K562 (cell line): ENCODE results near the gene APBA2. TPM values are rescaled to one million over a fixed set of nuclear protein-coding genes. Genes with fewer than 3 reads are reported as not detected.

Experiments used
- DACH1 ChIP-seq: fragments of 450-650 bp; IDR thresholded peaks from 2 replicates; pipeline ENCODE4 v1.6.1; 2018; ENCODE audit not compliant: partially characterized antibody
- EP400 ChIP-seq: fragments of 450-650 bp; IDR thresholded peaks from 2 replicates; pipeline ENCODE4 v1.6.1; 2017; ENCODE audit warnings: antibody characterized with exemption, mild to moderate bottlenecking, moderate library complexity
- HNRNPLL ChIP-seq: fragments of 200-400 bp; formaldehyde crosslinking; IDR thresholded peaks from 2 replicates; pipeline ENCODE4 v1.6.1; 2017; ENCODE audit warnings: low read length, low read depth, mild to moderate bottlenecking; ENCODE audit not compliant: poor library complexity, severe bottlenecking
- NUFIP1 ChIP-seq: fragments of 450-650 bp; IDR thresholded peaks from 2 replicates; pipeline ENCODE4 v1.6.1; 2018; ENCODE audit not compliant: partially characterized antibody
- POLR2H ChIP-seq: IDR thresholded peaks from 2 replicates; pipeline ENCODE4 v1.6.1; 2016; ENCODE audit warnings: missing genetic modification characterization, low read depth, mild to moderate bottlenecking, control low read depth, missing compliant biosample characterization, moderate library complexity
- TAF7 ChIP-seq: fragments of 450-650 bp; IDR thresholded peaks from 2 replicates; pipeline ENCODE4 v1.6.1; 2016; ENCODE audit warnings: missing genetic modification characterization, missing compliant biosample characterization
- polyA plus RNA-seq, 8 experiments: library from polyadenylated mRNA; depleted of rRNA in 4 of 8; stranded (reverse) in 5 of 8; unstranded in 3 of 8; fragments of >200 nt; fragmentation: Nextera tagmentation in 2 of 8; fragmentation: Illumina TruSeq in 1 of 8; extraction: Ambion mirVana in 2 of 8; extraction: Trizol in 1 of 8; gene quantifications; 2 replicates each; pipeline versions ENCODE4 v1.2.1 to v1.2.3, GENCODE V29; 2011 to 2014; ENCODE audit warnings: inconsistent platforms in 1 of 8, missing spikeins in 1 of 8
- total RNA-seq, 7 experiments: library from RNA; depleted of rRNA in 6 of 7; stranded (reverse); fragments of >200 nt in 6 of 7; fragmentation: Illumina TruSeq in 2 of 7; extraction: Trizol in 2 of 7; gene quantifications; 2 replicates each; pipeline versions ENCODE4 v1.2.1 to v1.2.3, GENCODE V29; 2011 to 2021; ENCODE audit warnings: low replicate concordance in 1 of 7
- TF ChIP-seq, protein P1 (sequence below): fragments of 200-600 bp; sonication (generic); IDR thresholded peaks from one replicate; pipeline ENCODE4 v1.6.1; 2012; ENCODE audit warnings: mild to moderate bottlenecking, low read depth, low read length, inconsistent platforms
- TF ChIP-seq, protein P2 (sequence below): fragments of 250-450 bp; sonication (Bioruptor Pico); IDR thresholded peaks from 2 replicates; pipeline ENCODE4 v1.5.0; 2021; ENCODE audit warnings: mild to moderate bottlenecking, moderate library complexity
- TF ChIP-seq, protein P3 (sequence below): sonication (generic); formaldehyde crosslinking; IDR thresholded peaks from 2 replicates; pipeline ENCODE4 v1.8.1; 2023; ENCODE audit warnings: mild to moderate bottlenecking, missing genetic modification reagents
- TF ChIP-seq, protein P4 (sequence below): fragments of 450-650 bp; IDR thresholded peaks from 2 replicates; pipeline ENCODE4 v1.6.1; 2016

APBA2 gene
- total and polyA plus RNA-seq, 9 of the 15 experiments (the other 6 are each of a cell fraction or from before 2014, with no cell fraction given) = 0.24 to 40.9 (median 25.2) TPM

GRCh38 chr15:28911310-28911931, 25.6 kb downstream of the APBA2 start (continued):
- TF ChIP-seq, protein P1, sequence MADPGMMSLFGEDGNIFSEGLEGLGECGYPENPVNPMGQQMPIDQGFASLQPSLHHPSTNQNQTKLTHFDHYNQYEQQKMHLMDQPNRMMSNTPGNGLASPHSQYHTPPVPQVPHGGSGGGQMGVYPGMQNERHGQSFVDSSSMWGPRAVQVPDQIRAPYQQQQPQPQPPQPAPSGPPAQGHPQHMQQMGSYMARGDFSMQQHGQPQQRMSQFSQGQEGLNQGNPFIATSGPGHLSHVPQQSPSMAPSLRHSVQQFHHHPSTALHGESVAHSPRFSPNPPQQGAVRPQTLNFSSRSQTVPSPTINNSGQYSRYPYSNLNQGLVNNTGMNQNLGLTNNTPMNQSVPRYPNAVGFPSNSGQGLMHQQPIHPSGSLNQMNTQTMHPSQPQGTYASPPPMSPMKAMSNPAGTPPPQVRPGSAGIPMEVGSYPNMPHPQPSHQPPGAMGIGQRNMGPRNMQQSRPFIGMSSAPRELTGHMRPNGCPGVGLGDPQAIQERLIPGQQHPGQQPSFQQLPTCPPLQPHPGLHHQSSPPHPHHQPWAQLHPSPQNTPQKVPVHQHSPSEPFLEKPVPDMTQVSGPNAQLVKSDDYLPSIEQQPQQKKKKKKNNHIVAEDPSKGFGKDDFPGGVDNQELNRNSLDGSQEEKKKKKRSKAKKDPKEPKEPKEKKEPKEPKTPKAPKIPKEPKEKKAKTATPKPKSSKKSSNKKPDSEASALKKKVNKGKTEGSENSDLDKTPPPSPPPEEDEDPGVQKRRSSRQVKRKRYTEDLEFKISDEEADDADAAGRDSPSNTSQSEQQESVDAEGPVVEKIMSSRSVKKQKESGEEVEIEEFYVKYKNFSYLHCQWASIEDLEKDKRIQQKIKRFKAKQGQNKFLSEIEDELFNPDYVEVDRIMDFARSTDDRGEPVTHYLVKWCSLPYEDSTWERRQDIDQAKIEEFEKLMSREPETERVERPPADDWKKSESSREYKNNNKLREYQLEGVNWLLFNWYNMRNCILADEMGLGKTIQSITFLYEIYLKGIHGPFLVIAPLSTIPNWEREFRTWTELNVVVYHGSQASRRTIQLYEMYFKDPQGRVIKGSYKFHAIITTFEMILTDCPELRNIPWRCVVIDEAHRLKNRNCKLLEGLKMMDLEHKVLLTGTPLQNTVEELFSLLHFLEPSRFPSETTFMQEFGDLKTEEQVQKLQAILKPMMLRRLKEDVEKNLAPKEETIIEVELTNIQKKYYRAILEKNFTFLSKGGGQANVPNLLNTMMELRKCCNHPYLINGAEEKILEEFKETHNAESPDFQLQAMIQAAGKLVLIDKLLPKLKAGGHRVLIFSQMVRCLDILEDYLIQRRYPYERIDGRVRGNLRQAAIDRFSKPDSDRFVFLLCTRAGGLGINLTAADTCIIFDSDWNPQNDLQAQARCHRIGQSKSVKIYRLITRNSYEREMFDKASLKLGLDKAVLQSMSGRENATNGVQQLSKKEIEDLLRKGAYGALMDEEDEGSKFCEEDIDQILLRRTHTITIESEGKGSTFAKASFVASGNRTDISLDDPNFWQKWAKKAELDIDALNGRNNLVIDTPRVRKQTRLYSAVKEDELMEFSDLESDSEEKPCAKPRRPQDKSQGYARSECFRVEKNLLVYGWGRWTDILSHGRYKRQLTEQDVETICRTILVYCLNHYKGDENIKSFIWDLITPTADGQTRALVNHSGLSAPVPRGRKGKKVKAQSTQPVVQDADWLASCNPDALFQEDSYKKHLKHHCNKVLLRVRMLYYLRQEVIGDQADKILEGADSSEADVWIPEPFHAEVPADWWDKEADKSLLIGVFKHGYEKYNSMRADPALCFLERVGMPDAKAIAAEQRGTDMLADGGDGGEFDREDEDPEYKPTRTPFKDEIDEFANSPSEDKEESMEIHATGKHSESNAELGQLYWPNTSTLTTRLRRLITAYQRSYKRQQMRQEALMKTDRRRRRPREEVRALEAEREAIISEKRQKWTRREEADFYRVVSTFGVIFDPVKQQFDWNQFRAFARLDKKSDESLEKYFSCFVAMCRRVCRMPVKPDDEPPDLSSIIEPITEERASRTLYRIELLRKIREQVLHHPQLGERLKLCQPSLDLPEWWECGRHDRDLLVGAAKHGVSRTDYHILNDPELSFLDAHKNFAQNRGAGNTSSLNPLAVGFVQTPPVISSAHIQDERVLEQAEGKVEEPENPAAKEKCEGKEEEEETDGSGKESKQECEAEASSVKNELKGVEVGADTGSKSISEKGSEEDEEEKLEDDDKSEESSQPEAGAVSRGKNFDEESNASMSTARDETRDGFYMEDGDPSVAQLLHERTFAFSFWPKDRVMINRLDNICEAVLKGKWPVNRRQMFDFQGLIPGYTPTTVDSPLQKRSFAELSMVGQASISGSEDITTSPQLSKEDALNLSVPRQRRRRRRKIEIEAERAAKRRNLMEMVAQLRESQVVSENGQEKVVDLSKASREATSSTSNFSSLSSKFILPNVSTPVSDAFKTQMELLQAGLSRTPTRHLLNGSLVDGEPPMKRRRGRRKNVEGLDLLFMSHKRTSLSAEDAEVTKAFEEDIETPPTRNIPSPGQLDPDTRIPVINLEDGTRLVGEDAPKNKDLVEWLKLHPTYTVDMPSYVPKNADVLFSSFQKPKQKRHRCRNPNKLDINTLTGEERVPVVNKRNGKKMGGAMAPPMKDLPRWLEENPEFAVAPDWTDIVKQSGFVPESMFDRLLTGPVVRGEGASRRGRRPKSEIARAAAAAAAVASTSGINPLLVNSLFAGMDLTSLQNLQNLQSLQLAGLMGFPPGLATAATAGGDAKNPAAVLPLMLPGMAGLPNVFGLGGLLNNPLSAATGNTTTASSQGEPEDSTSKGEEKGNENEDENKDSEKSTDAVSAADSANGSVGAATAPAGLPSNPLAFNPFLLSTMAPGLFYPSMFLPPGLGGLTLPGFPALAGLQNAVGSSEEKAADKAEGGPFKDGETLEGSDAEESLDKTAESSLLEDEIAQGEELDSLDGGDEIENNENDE = no peak
- TF ChIP-seq, protein P2, sequence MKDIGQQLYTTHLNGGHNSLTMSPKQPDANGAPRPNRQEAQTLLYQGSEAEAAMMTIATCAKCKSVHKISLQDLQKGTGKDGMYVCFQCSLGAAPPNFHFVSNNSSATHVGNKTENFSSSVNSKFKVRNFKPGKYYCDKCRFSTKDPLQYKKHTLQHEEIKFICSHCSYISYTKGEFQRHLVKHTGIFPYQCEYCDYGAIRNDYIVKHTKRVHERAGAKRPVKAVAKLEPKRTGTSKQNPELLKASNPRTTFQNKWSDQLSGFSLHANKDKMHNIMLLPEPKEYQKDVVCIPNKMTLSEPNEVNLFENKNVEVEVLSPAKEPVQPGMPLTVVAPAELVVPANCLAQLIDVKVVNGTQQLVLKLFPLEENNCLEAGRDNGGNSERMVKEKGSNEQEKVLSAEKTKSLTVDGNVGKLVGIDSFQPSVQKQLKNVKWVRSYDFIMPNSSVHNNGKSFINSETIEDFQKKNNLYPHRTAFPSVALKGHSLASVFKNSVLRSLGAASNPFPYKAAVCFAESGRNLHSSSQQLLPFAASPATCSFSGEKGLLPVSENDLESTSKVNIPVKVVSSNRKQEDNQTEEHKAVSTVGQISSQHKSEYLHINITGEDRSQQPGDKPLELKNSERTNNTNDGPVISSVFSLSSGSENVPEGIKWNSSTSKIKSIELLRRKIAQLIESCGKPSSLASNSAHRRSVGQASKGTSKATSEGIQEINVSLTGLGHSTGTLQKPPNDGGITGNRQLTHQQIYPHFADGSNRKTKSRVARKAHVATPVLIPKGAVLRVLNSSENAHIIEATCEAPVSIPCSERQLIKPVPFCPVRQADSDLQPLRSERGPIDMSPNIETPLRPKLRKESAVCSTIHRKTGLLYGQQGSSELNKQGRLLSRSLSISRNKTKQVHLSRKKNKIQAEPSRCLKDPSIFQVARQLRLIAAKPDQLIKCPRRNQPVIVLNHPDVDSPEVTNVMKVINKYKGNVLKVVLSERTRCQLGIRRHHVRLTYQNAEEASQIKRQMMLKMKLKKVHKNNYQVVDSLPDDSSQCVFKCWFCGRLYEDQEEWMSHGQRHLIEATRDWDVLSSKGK (CRISPR knock-in tag) = no peak
- TF ChIP-seq, protein P3, sequence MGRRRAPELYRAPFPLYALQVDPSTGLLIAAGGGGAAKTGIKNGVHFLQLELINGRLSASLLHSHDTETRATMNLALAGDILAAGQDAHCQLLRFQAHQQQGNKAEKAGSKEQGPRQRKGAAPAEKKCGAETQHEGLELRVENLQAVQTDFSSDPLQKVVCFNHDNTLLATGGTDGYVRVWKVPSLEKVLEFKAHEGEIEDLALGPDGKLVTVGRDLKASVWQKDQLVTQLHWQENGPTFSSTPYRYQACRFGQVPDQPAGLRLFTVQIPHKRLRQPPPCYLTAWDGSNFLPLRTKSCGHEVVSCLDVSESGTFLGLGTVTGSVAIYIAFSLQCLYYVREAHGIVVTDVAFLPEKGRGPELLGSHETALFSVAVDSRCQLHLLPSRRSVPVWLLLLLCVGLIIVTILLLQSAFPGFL (CRISPR knock-in tag) = no peak
- TF ChIP-seq NUFIP1 (no peak), HNRNPLL (no peak), DACH1 (peak; percentile 79), EP400 (peak; percentile 43; the same call in 1 of the 2 replicates), POLR2H (no peak), TAF7 (no peak)
- TF ChIP-seq, protein P4, sequence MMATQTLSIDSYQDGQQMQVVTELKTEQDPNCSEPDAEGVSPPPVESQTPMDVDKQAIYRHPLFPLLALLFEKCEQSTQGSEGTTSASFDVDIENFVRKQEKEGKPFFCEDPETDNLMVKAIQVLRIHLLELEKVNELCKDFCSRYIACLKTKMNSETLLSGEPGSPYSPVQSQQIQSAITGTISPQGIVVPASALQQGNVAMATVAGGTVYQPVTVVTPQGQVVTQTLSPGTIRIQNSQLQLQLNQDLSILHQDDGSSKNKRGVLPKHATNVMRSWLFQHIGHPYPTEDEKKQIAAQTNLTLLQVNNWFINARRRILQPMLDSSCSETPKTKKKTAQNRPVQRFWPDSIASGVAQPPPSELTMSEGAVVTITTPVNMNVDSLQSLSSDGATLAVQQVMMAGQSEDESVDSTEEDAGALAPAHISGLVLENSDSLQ = no peak
